Measurements from ENCODE around the gene ZXDC. TPM values are rescaled to one million over a fixed set of nuclear protein-coding genes. Genes with fewer than 3 reads are reported as not detected.

The ZXDC gene
- total RNA-seq, 1 experiment from 2014 or later = 28.3 TPM

GRCh38 chr3:126512916-126513650, 37.4 kb upstream of the ZXDC start:
- Histone ChIP-seq H3K23ac (ENCODE audit: insufficient read length, low read depth, low read length) (no peak overlapping the region), H2BK12ac (ENCODE audit: insufficient read length, low read depth, low read length) (no peak overlapping the region), H4K20me1 (ENCODE audit: control insufficient read depth, insufficient read depth, insufficient read length) (no peaks in the 10 kb centered on the region), H3K9ac (ENCODE audit: extremely low read depth, insufficient read length, low read length) (no peak overlapping the region), H3K9me3 (ENCODE audit: control insufficient read depth, low read depth, low read length) (no peaks in the 10 kb centered on the region), H3K79me1 (ENCODE audit: insufficient read depth, low read depth, low read length, poor library complexity, severe bottlenecking) (no peaks in the 10 kb centered on the region), H3K23me2 (ENCODE audit: insufficient read length, low read depth, low read length, poor library complexity, severe bottlenecking) (no peaks in the 10 kb centered on the region), H2BK120ac (ENCODE audit: low read depth, low read length, poor library complexity, severe bottlenecking) (no peak overlapping the region), H2BK5ac (ENCODE audit: insufficient read length, low read length) (no peak overlapping the region), H2AK5ac (ENCODE audit: insufficient read length, low read length) (no peak overlapping the region), H4K5ac (ENCODE audit: insufficient read length, low read depth, low read length) (no peak overlapping the region), H3K27ac (ENCODE audit: insufficient read length, low read depth, low read length) (no peak overlapping the region), H3K18ac (ENCODE audit: insufficient read length, low read depth, low read length) (no peak overlapping the region), H3K79me2 (ENCODE audit: insufficient read depth, low read length) (no peaks in the 10 kb centered on the region), H3K4me2 (ENCODE audit: insufficient read depth, insufficient read length, low read length) (no peak overlapping the region), H3K4ac (ENCODE audit: low read depth, low read length) (no peak overlapping the region), H3K4me1 (ENCODE audit: insufficient read depth, low read length) (no peaks in the 10 kb centered on the region), H2BK20ac (ENCODE audit: low read depth, low read length, poor library complexity, severe bottlenecking) (no peak overlapping the region), H3T11ph (ENCODE audit: low read length) (no peak overlapping the region), H3K14ac (ENCODE audit: insufficient read depth, low read length) (no peak overlapping the region), H3K27me3 (ENCODE audit: insufficient read depth, low read length) (no peaks in the 10 kb centered on the region), H2BK15ac (ENCODE audit: low read depth, low read length) (no peak overlapping the region), H4K8ac (replicated peaks; ENCODE audit: insufficient read length, low read depth, low read length) (no peak overlapping the region), H4K91ac (ENCODE audit: insufficient read length, low read depth, low read length) (no peak overlapping the region), H2AFZ (ENCODE audit: low read length) (no peak overlapping the region), H3K56ac (ENCODE audit: insufficient read length, low read depth, low read length) (no peak overlapping the region)
- no peak overlapping the region for H3K4me3 Mint-ChIP-seq
- H3K36me3 Mint-ChIP-seq (ENCODE audit: insufficient read depth in 1 of 3, low read depth in 3 of 3) = no peaks in the 10 kb centered on the region
- H3K4me1 Mint-ChIP-seq = no peaks in the 10 kb centered on the region
- H3K9me3 Mint-ChIP-seq = no peaks in the 10 kb centered on the region
- WGBS (ENCODE audit: extremely low coverage, insufficient read length, low lambda C conversion rate) = no CpG with 5 or more reads among the region's 12 CpGs
- DNase-seq = no peak
- no peak for TF ChIP-seq CTCF (conservative IDR thresholded peaks at IDR 0.05)
- no peak overlapping the region for H3K27ac Mint-ChIP-seq
- H3K27me3 Mint-ChIP-seq (ENCODE audit: low read depth) = no peaks in the 10 kb centered on the region
